NCI-H2081 treated with DMSO at 0.1 percent for 48 hours (cell line): ENCODE results near the gene BPIFB2.

Experiments
- DNase-seq: peaks from one replicate; lab custom pipeline; 2025; lab: John Stamatoyannopoulos, UW

BPIFB2 gene

DNA sequence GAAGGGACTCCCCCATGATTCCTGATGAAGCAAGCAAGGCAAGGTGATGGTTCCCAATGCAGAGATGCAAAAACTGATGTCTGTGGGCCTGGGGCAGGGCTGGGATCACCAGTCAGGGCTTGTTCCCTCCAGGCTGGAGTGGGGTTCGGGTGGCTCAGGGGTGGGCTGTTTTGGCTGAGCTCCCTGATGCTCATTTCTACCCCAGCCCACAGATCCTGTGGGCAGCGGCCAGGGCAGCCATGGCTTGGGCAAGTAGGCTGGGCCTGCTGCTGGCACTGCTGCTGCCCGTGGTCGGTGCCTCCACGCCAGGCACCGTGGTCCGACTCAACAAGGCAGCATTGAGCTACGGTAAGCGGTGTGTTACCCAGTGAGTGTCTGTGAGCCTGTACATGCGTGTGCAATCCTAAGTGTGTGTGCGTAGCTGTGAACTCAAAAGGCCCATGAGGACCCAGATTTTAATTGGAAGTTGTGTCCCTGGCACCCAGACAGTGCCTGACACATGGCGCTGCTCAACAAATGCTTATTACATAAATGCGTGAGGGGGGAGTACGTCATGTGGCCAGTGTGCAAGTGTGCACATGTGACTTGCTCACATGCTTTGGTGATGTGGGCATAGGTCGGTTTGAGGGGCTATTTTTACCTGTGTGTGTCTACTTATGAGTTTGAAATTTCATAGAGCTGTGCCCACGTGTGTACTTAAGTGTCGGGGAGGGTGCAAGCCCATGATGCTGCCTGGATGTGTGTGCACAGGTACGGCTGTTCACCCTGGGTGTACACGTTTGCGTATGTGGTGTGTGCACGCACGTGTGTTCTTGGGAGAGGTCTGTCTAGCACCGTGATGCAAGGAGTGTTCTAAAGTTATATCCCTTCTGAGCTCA lies 1.1 kb downstream of the BPIFB2 start:
- DNase-seq: no peak

DNA sequence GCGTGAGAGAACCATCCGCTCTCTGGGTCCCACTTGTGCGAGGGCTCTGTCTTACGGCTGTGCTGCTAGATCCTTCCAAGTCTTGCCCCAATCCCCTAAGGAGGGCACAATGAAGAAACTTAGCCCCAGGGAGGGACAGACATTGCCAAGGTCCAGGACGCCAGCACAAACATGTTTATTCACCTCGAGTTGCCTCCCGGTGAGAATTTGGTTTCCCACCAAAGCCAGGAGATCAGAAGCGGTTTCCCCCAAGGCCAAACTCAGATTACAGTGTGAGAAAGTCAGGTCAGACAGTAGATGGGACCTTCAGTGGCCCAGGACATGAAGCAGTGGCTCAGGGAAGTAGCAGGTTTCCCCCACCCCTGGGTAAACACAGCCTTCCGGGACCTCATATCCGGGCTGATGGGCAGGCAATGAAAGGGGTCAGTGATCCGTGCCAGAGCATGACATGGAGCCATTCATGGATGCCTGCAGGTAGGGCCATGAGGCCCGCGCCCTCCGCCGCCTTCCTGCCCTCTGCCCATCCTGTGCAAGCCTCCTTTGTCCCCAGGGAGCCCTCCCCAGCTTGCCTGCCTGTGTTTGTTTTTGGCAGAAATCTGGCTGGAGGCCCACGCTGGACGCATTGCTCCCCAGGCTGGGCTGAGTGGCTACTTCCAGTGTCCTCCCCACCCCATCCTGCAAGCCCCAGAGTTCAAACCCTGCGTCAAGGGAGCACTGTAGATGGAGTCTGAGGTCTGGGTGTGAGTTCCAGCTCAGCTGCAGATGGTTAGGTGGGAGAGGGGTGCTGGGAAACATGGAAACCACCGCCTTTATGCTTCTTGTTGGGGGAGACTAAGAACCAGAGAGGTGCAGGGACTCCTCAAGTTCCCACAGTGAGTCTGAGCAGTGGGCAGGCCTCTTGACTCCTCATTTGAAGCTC lies 2.0 kb downstream of the BPIFB2 start:
- no peak for DNase-seq

- DNase-seq: no peak
Observed at GRCh38 chr20:33010133-33010504, 2.6 kb downstream of the BPIFB2 start.

- DNase-seq: no peak
Observed at GRCh38 chr20:33010674-33011449, 3.4 kb downstream of the BPIFB2 start.

DNA sequence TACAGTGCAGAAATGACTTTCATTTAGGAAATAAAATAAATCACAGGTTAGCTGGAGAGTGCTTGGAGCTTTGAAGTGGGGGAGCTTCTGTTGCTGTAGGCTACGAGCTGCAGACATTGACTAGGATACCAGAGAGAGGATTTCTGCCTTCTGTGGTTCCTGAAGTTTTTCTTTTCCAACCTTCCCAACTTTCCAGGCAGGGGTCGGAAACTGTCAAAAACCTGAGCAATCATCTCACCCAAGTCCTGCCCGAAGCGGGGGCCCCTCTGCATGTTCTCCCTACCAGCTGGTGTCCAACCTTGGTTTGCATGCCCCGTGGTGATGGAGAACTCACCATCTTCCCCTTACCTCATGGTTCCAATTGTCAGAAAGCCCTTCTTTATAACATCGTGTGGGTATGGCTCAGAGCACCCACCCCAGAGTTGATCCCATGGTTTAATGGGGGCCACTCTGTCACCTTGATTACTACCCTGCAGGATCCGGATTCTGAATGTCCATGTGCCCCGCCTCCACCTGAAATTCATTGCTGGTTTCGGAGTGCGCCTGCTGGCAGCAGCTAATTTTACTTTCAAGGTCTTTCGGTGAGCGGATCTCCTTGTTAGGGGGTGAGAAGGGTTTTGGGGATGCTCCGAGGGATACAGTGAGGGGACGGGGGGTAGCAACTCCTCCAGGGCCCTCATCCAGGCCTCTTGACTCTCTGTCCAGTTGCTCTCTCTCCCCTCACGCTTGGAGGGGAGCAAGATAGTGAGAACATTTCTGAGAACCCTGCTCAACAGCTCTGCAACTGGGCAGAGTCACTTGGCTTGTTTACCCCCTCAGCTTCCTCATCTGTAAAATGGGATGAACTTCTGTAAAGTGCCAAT lies 5.1 kb downstream of the BPIFB2 start:
- no peak for DNase-seq

GRCh38 chr20:33013701-33014326 lies 6.3 kb downstream of the BPIFB2 start:
- no peak for DNase-seq

DNA sequence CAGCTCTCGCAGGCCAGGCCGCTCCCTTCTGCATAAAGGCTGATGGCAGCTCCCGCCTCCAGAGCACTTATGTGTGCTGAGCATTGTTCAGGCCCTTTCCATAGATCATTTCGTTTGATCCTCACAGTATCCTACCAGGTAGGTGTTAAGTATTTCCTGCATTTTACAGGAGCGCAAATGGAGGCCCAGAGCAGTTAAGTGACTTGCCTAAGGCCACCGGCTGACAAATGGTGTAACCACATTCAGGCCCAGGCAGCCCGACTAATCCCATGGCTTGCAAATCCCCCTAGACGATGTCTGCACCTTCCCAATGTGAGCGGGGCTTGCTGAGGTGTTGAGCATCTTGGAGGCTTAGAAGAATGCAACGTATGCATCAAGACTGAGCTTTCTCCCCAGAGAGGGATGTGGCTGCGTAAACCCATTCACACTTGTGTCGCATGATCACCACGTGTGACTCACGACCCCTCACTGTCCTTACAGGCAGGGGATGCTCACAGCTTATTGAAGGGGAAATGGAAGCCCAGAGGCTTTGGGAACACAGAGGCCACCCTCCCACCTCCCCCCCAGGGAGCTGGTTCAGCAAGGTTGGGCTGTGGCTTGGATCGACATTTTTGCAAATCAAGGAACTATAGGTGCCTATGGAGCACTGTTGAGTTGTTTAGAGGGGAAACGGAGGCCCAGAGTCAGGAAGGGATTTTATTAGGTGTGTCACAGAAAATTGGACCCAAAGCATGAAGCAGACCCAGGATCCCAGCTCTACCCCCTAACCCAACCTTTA lies 7.0 kb downstream of the BPIFB2 start:
- DNase-seq: no peak

GRCh38 chr20:33015114-33015484 lies 7.6 kb downstream of the BPIFB2 start:
- DNase-seq: no peak

DNA sequence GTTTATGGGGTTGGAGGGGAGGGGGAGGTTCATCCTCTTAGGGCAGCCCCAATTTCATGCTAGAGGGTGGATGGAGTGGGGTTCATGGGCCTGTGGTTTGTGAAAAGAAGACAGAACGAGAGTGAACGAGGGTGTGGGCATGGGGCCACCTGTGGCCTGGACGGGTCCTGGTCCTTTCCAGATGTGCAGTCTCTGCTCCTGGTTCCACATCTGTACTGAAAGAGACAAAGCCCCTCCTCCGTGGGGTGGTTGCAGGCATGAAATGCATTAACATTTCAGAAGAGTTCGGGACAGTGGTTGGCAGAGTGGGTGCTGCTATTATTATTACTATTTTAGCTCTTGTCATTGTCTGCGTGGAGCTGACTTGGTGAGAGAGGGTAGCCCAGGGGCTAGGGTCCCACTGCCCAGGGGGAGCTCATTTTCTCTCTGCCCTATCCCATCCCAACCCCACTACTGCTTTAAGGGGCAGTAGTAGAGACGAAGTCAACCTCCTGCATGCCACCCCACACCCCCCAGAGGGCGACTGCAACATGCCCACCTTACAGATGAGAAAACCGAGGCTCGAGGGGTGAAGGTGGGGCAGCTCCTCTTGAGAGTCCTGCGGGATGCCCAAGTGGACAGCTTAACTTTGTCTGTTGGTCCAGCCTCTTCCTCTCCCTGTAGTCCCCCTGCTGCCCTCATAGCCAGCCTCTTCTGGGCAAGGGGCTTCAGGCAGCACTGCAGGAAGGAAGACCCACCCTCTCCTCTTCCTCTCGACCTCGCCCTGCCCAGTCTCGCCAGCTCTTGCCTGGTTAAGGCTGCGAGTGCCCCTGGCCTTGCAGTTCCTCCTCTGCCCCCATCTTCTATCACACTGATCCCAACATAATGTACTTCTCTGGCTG lies 8.4 kb downstream of the BPIFB2 start:
- no peak for DNase-seq

DNA sequence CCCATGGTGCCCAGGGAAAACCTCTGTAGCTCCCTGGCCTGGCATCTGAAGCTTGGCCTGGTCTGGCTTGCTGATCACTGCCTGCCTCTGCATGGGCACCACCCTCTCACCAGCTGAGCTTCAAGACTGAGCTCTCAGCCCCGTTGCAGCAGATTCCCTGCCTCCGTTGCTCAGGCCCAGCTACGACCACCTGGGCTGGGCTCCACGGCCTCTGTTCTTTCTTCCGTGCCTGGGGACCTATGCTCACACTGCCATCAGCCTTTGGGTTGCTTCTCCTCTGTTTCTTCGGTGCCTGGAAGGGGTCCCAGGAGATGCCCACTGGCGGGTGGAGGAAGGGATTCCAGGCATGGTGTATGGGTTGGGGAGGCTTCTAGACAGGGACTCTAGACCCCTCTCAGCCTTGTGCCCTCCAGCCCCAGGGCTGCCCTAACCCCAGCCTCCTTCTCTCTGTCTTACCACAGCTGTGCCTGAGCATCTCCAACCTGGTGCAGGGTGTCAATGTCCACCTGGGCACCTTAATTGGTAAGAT lies 9.1 kb downstream of the BPIFB2 start:
- no peak for DNase-seq

GRCh38 chr20:33017542-33017941 lies 10.0 kb downstream of the BPIFB2 start:
- no peak for DNase-seq

- DNase-seq: no peak
Observed at GRCh38 chr20:33018169-33018931, 10.8 kb downstream of the BPIFB2 start.

DNA sequence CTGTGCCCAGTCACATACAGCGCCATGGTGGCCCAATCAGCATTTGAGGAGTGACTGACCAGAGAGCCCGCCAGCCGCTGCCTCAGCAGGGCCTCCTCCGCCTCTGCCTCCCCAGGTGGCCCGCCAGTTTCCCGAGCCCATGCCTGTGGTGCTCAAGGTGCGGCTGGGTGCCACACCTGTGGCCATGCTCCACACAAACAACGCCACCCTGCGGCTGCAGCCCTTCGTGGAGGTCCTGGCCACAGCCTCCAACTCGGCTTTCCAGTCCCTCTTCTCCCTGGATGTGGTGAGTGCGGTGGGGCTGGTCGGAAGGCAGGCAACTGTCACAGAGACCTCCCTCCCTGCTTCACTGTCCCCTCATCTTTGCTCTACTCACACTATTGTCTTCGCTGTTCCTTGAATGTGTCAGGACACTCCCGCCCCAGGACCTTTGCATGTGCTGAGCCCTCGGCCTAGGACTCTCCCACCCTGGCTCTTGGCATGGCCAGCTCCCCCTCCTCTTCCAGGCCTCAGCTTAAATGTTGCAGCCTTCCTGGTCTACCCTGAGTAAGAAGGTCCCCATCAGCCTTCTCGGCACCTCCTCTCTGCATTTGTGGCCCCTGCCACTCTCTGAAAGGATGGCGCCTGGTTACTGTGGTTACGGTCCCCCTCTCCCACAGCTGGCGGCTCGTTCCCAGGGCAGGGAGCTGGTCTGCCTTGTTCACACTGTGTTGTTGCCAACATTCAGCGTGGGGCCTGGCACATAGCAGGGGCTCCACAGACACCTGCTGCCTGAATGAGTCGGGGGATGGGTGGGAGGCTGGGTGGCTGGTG lies 12.2 kb downstream of the BPIFB2 start:
- no peak for DNase-seq

- no peak for DNase-seq
Observed at GRCh38 chr20:33020278-33021161, 13.0 kb downstream of the BPIFB2 start.

GRCh38 chr20:33021879-33022278 lies 14.4 kb downstream of the BPIFB2 start:
- no peak for DNase-seq

- DNase-seq: no peak
Observed at GRCh38 chr20:33022289-33022688, 14.8 kb downstream of the BPIFB2 start.
